HEK293 (cell line): ENCODE measurements around the gene IL4I1.

Experiments
- CTCF ChIA-PET: fragments of 350-600 bp; formaldehyde crosslinking; extraction: SDS; loops from one replicate; lab custom pipeline; 2021; ENCODE audit warnings: antibody characterized with exemption; lab: Yijun Ruan, JAX
- POLR2A ChIA-PET: fragments of 300-600 bp; formaldehyde crosslinking; extraction: SDS; loops from one replicate; lab custom pipeline; 2020; ENCODE audit warnings: antibody characterized with exemption, inconsistent platforms; lab: Yijun Ruan, JAX
- H3K27ac ChIP-seq: fragments of 200-500 bp; sonication (Bioruptor generic); 2 replicates; pipeline ENCODE4 v1.5.1; 2014; ENCODE audit warnings: low read depth, low read length, control low read depth, inconsistent platforms; ENCODE audit errors: extremely low read depth
- H3K36me3 ChIP-seq, 2 experiments: fragments of 200-500 bp in 1 of 2; sonication (Bioruptor generic) in 1 of 2; 1 replicate in 1 of 2; 2 replicates in 1 of 2; pipeline ENCODE4 v1.5.1; 2014 to 2017; ENCODE audit warnings: inconsistent platforms in 2 of 2, low read length in 2 of 2; ENCODE audit not compliant: control insufficient read depth in 2 of 2, insufficient read depth in 1 of 2
- H3K4me1 ChIP-seq: fragments of 200-500 bp; sonication (Bioruptor generic); 2 replicates; pipeline ENCODE4 v1.5.1; 2014; ENCODE audit warnings: mild to moderate bottlenecking, low read length, inconsistent platforms; ENCODE audit not compliant: control insufficient read depth, insufficient read depth
- H3K4me3 ChIP-seq: 2 replicates; pipeline ENCODE4 v1.5.1; 2011; ENCODE audit warnings: low read depth, mild to moderate bottlenecking, control low read depth, low read length, moderate library complexity
- H3K9me3 ChIP-seq: fragments of 200-500 bp; sonication (Bioruptor generic); 2 replicates; pipeline ENCODE4 v1.5.1; 2014; ENCODE audit warnings: low read depth, low read length, inconsistent platforms; ENCODE audit not compliant: control insufficient read depth, insufficient read depth
- GFI1B ChIP-seq: fragments of 450-650 bp; formaldehyde crosslinking; IDR thresholded peaks from 2 replicates; pipeline ENCODE4 v1.5.1; 2016; ENCODE audit warnings: missing biosample characterization, missing genetic modification characterization
- KLF1 ChIP-seq: fragments of 450-650 bp; formaldehyde crosslinking; IDR thresholded peaks from 2 replicates; pipeline ENCODE4 v1.5.1; 2016; ENCODE audit warnings: missing biosample characterization, missing genetic modification characterization
- KLF7 ChIP-seq: fragments of 450-650 bp; formaldehyde crosslinking; IDR thresholded peaks from 2 replicates; pipeline ENCODE4 v1.5.1; 2016; ENCODE audit warnings: missing biosample characterization, missing genetic modification characterization, borderline replicate concordance
- PRDM1 ChIP-seq: fragments of 450-650 bp; formaldehyde crosslinking; IDR thresholded peaks from 2 replicates; pipeline ENCODE4; 2016; ENCODE audit warnings: missing biosample characterization, missing genetic modification characterization
- SP7 ChIP-seq: fragments of 450-650 bp; formaldehyde crosslinking; IDR thresholded peaks from 2 replicates; pipeline ENCODE4 v1.5.1; 2016; ENCODE audit warnings: missing biosample characterization, missing genetic modification characterization
- ZBTB17 ChIP-seq: fragments of 450-650 bp; formaldehyde crosslinking; IDR thresholded peaks from 2 replicates; pipeline ENCODE4 v1.5.1; 2016; ENCODE audit warnings: missing biosample characterization, missing genetic modification characterization
- ZNF19 ChIP-seq: fragments of 450-650 bp; formaldehyde crosslinking; IDR thresholded peaks from 2 replicates; pipeline ENCODE4; 2016; ENCODE audit warnings: missing biosample characterization, missing genetic modification characterization, low read depth
- ZNF2 ChIP-seq: fragments of 450-650 bp; formaldehyde crosslinking; IDR thresholded peaks from 2 replicates; pipeline ENCODE4 v1.5.1; 2016; ENCODE audit warnings: missing biosample characterization, missing genetic modification characterization
- ZNF239 ChIP-seq: fragments of 450-650 bp; formaldehyde crosslinking; IDR thresholded peaks from 2 replicates; pipeline ENCODE4 v1.5.1; 2016; ENCODE audit warnings: missing biosample characterization, missing genetic modification characterization
- ZNF433 ChIP-seq: fragments of 450-650 bp; formaldehyde crosslinking; IDR thresholded peaks from 2 replicates; pipeline ENCODE4 v1.5.1; 2016; ENCODE audit warnings: missing biosample characterization, missing genetic modification characterization, low read depth
- ZNF548 ChIP-seq: fragments of 450-650 bp; formaldehyde crosslinking; IDR thresholded peaks from 2 replicates; pipeline ENCODE4 v1.5.1; 2016; ENCODE audit warnings: missing biosample characterization, missing genetic modification characterization
- ZNF670 ChIP-seq: fragments of 450-650 bp; formaldehyde crosslinking; IDR thresholded peaks from 2 replicates; pipeline ENCODE4 v1.5.1; 2016; ENCODE audit warnings: missing biosample characterization, missing genetic modification characterization, low read depth
- ZNF791 ChIP-seq: fragments of 450-650 bp; formaldehyde crosslinking; IDR thresholded peaks from 2 replicates; pipeline ENCODE4 v1.5.1; 2016; ENCODE audit warnings: missing biosample characterization, missing genetic modification characterization
- ZNF843 ChIP-seq: fragments of 450-650 bp; formaldehyde crosslinking; IDR thresholded peaks from 2 replicates; pipeline ENCODE4 v1.5.1; 2016; ENCODE audit warnings: missing biosample characterization, missing genetic modification characterization
- ZSCAN23 ChIP-seq: fragments of 450-650 bp; formaldehyde crosslinking; IDR thresholded peaks from 2 replicates; pipeline ENCODE4 v1.5.1; 2016; ENCODE audit warnings: missing biosample characterization, missing genetic modification characterization
- ZXDB ChIP-seq: fragments of 450-650 bp; formaldehyde crosslinking; IDR thresholded peaks from 2 replicates; pipeline ENCODE4 v1.5.1; 2016; ENCODE audit warnings: missing biosample characterization, missing genetic modification characterization
- TF ChIP-seq, protein P1 (sequence below): fragments of 450-650 bp; formaldehyde crosslinking; IDR thresholded peaks from 2 replicates; pipeline ENCODE4 v1.5.0; 2017; ENCODE audit warnings: missing biosample characterization, missing genetic modification characterization, borderline replicate concordance
- TF ChIP-seq, protein P2 (sequence below): fragments of 450-650 bp; IDR thresholded peaks from 2 replicates; pipeline ENCODE4 v1.5.1; 2018; ENCODE audit warnings: missing biosample characterization, missing genetic modification characterization
- TF ChIP-seq, protein P3 (sequence below): fragments of 450-650 bp; formaldehyde crosslinking; IDR thresholded peaks from 2 replicates; pipeline ENCODE4 v1.5.1; 2016; ENCODE audit warnings: missing biosample characterization, missing genetic modification characterization
- TF ChIP-seq, protein P4 (sequence below): fragments of 450-650 bp; formaldehyde crosslinking; IDR thresholded peaks from 2 replicates; pipeline ENCODE4 v1.5.1; 2016; ENCODE audit warnings: missing biosample characterization, missing genetic modification characterization, low read depth
- TF ChIP-seq, protein P5 (sequence below): fragments of 450-650 bp; formaldehyde crosslinking; IDR thresholded peaks from 2 replicates; pipeline ENCODE4 v1.5.1; 2016; ENCODE audit warnings: missing biosample characterization, missing genetic modification characterization
- TF ChIP-seq, protein P6 (sequence below): fragments of 450-650 bp; formaldehyde crosslinking; optimal IDR thresholded peaks from 2 replicates; pipeline ENCODE3; 2016; ENCODE audit warnings: missing biosample characterization, mild to moderate bottlenecking, missing genetic modification characterization
- TF ChIP-seq, protein P7 (sequence below): fragments of 450-650 bp; formaldehyde crosslinking; IDR thresholded peaks from 2 replicates; pipeline ENCODE4 v1.5.1; 2016; ENCODE audit warnings: missing biosample characterization, missing genetic modification characterization

IL4I1 gene

DNA sequence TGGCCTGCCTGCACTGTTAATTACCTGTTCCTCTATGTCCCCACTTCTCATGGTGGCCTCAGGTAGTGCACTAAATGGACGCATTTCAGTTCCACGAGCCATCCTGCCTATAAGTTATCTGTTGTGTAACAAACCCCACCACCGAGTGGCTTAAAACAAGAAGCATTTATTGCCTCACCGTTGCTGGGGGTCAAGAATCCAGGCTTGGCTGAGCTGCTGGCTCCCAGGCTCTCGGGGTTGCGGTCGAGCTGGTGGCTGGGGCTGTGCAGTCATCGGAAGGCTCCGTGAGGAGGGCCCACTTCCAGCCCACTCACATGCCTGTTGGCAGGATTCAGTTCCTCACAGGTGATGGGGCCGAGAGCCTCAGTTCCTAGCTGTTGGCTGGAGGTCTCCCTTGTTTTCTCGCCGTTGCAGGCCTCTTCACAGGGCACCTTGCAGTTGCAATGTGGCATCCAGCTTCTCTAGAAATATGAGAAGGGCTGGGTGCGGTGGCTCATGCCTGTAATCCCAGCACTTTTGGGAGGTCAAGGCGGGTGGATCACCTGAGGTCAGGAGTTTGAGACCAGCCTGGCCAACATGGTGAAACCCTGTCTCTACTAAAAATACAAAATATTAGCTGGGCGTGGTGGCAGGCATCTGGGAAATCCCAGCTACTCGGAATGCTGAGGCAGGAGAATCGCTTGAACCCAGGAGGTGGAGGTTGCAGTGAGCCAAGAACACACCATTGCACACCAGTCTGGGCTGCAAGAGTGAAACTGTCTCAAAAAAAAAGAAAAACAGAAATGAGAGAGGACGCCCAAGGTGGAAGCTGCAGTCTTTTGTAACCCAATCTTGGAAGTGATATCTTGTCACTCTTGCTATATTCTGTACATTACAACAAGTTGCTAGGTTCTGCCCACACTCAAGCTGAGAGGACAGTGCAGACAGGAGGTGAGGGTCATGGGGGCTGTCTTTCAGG is 52.3 kb downstream of the IL4I1 start:
- no peak for TF ChIP-seq ZNF791 (tag by site-specific recombination)
- TF ChIP-seq ZBTB17 = no peak
- TF ChIP-seq, protein P1, sequence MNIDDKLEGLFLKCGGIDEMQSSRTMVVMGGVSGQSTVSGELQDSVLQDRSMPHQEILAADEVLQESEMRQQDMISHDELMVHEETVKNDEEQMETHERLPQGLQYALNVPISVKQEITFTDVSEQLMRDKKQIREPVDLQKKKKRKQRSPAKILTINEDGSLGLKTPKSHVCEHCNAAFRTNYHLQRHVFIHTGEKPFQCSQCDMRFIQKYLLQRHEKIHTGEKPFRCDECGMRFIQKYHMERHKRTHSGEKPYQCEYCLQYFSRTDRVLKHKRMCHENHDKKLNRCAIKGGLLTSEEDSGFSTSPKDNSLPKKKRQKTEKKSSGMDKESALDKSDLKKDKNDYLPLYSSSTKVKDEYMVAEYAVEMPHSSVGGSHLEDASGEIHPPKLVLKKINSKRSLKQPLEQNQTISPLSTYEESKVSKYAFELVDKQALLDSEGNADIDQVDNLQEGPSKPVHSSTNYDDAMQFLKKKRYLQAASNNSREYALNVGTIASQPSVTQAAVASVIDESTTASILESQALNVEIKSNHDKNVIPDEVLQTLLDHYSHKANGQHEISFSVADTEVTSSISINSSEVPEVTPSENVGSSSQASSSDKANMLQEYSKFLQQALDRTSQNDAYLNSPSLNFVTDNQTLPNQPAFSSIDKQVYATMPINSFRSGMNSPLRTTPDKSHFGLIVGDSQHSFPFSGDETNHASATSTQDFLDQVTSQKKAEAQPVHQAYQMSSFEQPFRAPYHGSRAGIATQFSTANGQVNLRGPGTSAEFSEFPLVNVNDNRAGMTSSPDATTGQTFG (tag by site-specific recombination) = no peak
- TF ChIP-seq ZNF2 (tag by site-specific recombination) = no peak
- TF ChIP-seq GFI1B (tag by site-specific recombination) = no peak
- TF ChIP-seq KLF1 (tag by site-specific recombination) = no peak
- no peak for TF ChIP-seq ZNF548 (tag by site-specific recombination)
- TF ChIP-seq, protein P2, sequence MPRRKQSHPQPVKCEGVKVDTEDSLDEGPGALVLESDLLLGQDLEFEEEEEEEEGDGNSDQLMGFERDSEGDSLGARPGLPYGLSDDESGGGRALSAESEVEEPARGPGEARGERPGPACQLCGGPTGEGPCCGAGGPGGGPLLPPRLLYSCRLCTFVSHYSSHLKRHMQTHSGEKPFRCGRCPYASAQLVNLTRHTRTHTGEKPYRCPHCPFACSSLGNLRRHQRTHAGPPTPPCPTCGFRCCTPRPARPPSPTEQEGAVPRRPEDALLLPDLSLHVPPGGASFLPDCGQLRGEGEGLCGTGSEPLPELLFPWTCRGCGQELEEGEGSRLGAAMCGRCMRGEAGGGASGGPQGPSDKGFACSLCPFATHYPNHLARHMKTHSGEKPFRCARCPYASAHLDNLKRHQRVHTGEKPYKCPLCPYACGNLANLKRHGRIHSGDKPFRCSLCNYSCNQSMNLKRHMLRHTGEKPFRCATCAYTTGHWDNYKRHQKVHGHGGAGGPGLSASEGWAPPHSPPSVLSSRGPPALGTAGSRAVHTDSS (tag by site-specific recombination) = no peak
- no peak for TF ChIP-seq ZNF843 (tag by site-specific recombination)
- TF ChIP-seq, protein P3, sequence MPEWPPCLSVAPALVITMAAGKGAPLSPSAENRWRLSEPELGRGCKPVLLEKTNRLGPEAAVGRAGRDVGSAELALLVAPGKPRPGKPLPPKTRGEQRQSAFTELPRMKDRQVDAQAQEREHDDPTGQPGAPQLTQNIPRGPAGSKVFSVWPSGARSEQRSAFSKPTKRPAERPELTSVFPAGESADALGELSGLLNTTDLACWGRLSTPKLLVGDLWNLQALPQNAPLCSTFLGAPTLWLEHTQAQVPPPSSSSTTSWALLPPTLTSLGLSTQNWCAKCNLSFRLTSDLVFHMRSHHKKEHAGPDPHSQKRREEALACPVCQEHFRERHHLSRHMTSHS (tag by site-specific recombination) = no peak
- CTCF ChIA-PET = interaction anchor here (0.6 to 1.5 kb wide), 3 partner anchors 93 to 168 kb away, joined by 3 to 6 read pairs (median 5); no protein-coding TSS in a partner anchor
- no peak overlapping the region for H3K4me3 ChIP-seq
- POLR2A ChIA-PET = interaction anchor here (1.8 kb wide), 1 partner anchor 40 kb away, joined by 5 read pairs; no protein-coding TSS in a partner anchor
- peaks cover 2% of the 10 kb centered on the region; the same call in 1 of the 2 replicates for H3K4me1 ChIP-seq
- H3K9me3 ChIP-seq = no peaks in the 10 kb centered on the region
- H3K36me3 ChIP-seq = peaks cover 6 to 19% of the 10 kb centered on the region in 2 experiments
- H3K27ac ChIP-seq = no peak overlapping the region

DNA sequence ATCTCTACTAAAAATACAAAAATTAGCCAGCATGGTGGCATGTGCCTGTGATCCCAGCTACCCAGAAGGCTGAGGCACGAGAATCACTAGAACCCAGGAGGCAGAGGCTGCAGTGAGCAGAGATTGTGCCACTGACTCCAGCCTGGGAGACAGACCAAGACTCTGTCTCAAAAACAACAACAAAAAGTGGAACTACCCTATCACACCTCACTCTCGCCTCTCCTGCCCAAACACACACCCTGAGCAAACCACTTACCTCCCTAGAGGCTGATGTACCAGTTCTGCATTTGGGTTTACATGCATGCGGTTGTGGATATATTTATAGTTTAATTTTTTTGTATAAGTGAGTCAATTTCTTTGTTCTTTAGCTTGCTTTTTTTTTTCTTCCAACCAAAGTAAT is 53.4 kb downstream of the IL4I1 start:
- peaks cover 6 to 30% of the 10 kb centered on the region in 2 experiments for H3K36me3 ChIP-seq
- no peak overlapping the region for H3K4me3 ChIP-seq
- H3K9me3 ChIP-seq = no peaks in the 10 kb centered on the region
- H3K27ac ChIP-seq = no peak overlapping the region
- H3K4me1 ChIP-seq = peaks cover 2% of the 10 kb centered on the region; the same call in 1 of the 2 replicates
- CTCF ChIA-PET = interaction anchor here (0.6 to 1.5 kb wide), 3 partner anchors 38 to 162 kb away, joined by 3 to 6 read pairs (median 4); no protein-coding TSS in a partner anchor
- POLR2A ChIA-PET = interaction anchor here (1.8 kb wide), 1 partner anchor 39 kb away, joined by 5 read pairs; no protein-coding TSS in a partner anchor
- TF ChIP-seq, protein P4, sequence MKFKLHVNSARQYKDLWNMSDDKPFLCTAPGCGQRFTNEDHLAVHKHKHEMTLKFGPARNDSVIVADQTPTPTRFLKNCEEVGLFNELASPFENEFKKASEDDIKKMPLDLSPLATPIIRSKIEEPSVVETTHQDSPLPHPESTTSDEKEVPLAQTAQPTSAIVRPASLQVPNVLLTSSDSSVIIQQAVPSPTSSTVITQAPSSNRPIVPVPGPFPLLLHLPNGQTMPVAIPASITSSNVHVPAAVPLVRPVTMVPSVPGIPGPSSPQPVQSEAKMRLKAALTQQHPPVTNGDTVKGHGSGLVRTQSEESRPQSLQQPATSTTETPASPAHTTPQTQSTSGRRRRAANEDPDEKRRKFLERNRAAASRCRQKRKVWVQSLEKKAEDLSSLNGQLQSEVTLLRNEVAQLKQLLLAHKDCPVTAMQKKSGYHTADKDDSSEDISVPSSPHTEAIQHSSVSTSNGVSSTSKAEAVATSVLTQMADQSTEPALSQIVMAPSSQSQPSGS (tag by site-specific recombination) = no peak
- TF ChIP-seq ZNF19 (tag by site-specific recombination) = no peak
- TF ChIP-seq, protein P5, sequence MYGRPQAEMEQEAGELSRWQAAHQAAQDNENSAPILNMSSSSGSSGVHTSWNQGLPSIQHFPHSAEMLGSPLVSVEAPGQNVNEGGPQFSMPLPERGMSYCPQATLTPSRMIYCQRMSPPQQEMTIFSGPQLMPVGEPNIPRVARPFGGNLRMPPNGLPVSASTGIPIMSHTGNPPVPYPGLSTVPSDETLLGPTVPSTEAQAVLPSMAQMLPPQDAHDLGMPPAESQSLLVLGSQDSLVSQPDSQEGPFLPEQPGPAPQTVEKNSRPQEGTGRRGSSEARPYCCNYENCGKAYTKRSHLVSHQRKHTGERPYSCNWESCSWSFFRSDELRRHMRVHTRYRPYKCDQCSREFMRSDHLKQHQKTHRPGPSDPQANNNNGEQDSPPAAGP (tag by site-specific recombination) = no peak
- TF ChIP-seq ZNF239 (tag by site-specific recombination) = no peak
- no peak for TF ChIP-seq ZNF670 (tag by site-specific recombination)
- no peak for TF ChIP-seq SP7 (tag by site-specific recombination)
- TF ChIP-seq, protein P6, sequence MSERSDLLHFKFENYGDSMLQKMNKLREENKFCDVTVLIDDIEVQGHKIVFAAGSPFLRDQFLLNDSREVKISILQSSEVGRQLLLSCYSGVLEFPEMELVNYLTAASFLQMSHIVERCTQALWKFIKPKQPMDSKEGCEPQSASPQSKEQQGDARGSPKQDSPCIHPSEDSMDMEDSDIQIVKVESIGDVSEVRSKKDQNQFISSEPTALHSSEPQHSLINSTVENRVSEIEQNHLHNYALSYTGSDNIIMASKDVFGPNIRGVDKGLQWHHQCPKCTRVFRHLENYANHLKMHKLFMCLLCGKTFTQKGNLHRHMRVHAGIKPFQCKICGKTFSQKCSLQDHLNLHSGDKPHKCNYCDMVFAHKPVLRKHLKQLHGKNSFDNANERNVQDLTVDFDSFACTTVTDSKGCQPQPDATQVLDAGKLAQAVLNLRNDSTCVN = no peak
- no peak for TF ChIP-seq ZNF433 (tag by site-specific recombination)
- TF ChIP-seq ZXDB (tag by site-specific recombination) = no peak
- TF ChIP-seq PRDM1 (tag by site-specific recombination) = no peak
- TF ChIP-seq, protein P7, sequence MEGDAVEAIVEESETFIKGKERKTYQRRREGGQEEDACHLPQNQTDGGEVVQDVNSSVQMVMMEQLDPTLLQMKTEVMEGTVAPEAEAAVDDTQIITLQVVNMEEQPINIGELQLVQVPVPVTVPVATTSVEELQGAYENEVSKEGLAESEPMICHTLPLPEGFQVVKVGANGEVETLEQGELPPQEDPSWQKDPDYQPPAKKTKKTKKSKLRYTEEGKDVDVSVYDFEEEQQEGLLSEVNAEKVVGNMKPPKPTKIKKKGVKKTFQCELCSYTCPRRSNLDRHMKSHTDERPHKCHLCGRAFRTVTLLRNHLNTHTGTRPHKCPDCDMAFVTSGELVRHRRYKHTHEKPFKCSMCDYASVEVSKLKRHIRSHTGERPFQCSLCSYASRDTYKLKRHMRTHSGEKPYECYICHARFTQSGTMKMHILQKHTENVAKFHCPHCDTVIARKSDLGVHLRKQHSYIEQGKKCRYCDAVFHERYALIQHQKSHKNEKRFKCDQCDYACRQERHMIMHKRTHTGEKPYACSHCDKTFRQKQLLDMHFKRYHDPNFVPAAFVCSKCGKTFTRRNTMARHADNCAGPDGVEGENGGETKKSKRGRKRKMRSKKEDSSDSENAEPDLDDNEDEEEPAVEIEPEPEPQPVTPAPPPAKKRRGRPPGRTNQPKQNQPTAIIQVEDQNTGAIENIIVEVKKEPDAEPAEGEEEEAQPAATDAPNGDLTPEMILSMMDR = no peak
- no peak for TF ChIP-seq KLF7 (tag by site-specific recombination)
- no peak for TF ChIP-seq ZSCAN23 (tag by site-specific recombination)
